ENCODE measurements around the gene PABPC1L. TPM values are rescaled to one million over a fixed set of nuclear protein-coding genes. Genes with fewer than 3 reads are reported as not detected.

PABPC1L gene
- total RNA-seq, 2 experiments from 2014 or later = 22.8 to 27.5 TPM

DNA sequence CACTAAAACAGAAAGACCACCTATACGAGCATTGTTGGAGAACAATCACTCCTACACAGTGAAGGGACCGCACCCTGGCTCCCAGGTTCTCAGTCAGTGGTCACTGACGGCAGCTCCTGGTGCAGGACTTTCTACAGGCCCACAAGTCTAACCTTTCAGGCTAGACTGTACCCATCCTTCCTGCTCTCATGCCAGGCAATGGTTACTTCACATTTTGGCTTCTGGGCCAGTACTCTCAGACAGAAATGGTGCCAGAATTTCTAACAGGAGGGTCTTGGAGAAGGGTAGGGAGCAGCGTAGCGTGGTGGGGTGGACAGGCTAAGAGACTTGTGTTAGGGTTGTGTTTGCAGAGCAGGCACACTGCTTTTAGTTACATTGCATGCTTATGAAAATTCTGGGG lies 38.2 kb downstream of the PABPC1L start:
- Histone ChIP-seq H3K4me1 (ENCODE audit: insufficient read depth, low read length) (no peaks in the 10 kb centered on the region), H3K36me3 (ENCODE audit: insufficient read depth, low read length) (peaks cover 93% of the 10 kb centered on the region), H3K4me3 (ENCODE audit: low read length) (no peak overlapping the region), H3K9me3 (ENCODE audit: control insufficient read depth in 1 of 2, insufficient read depth in 1 of 2, low read length in 2 of 2) (no peaks in the 10 kb centered on the region), H3K27ac (ENCODE audit: low read depth in 1 of 2, low read length in 2 of 2) (no peak overlapping the region), H3K27me3 (ENCODE audit: control insufficient read depth in 1 of 2, insufficient read depth in 2 of 2, low read length in 2 of 2) (no peaks in the 10 kb centered on the region)
- TF ChIP-seq, protein P1, sequence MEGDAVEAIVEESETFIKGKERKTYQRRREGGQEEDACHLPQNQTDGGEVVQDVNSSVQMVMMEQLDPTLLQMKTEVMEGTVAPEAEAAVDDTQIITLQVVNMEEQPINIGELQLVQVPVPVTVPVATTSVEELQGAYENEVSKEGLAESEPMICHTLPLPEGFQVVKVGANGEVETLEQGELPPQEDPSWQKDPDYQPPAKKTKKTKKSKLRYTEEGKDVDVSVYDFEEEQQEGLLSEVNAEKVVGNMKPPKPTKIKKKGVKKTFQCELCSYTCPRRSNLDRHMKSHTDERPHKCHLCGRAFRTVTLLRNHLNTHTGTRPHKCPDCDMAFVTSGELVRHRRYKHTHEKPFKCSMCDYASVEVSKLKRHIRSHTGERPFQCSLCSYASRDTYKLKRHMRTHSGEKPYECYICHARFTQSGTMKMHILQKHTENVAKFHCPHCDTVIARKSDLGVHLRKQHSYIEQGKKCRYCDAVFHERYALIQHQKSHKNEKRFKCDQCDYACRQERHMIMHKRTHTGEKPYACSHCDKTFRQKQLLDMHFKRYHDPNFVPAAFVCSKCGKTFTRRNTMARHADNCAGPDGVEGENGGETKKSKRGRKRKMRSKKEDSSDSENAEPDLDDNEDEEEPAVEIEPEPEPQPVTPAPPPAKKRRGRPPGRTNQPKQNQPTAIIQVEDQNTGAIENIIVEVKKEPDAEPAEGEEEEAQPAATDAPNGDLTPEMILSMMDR (IDR thresholded peaks at IDR 0.05) = no peak
- intact Hi-C loops (cut with DNase I, micrococcal nuclease) = no loop called here
- no peak for DNase-seq
- Mint-ChIP-seq H3K27me3 (no peaks in the 10 kb centered on the region), H3K36me3 (ENCODE audit: low read depth) (peaks cover 97% of the 10 kb centered on the region), H3K27ac (peak overlapping the region; percentile 24), H3K9me3 (no peaks in the 10 kb centered on the region), H3K4me3 (no peak overlapping the region), H3K4me1 (ENCODE audit: low read depth) (peaks cover 10% of the 10 kb centered on the region)
- no peak for ATAC-seq (ENCODE audit: poor library complexity)
- CTCF ChIA-PET = interaction anchor here (1.7 kb wide), 1 partner anchor 50 kb away, joined by 4 read pairs; no protein-coding TSS in a partner anchor
- POLR2A ChIA-PET = interaction anchor here (2.4 kb wide), 1 partner anchor 12 kb away, joined by 8 read pairs; the partner anchor contains the start of gene TOMM34

DNA sequence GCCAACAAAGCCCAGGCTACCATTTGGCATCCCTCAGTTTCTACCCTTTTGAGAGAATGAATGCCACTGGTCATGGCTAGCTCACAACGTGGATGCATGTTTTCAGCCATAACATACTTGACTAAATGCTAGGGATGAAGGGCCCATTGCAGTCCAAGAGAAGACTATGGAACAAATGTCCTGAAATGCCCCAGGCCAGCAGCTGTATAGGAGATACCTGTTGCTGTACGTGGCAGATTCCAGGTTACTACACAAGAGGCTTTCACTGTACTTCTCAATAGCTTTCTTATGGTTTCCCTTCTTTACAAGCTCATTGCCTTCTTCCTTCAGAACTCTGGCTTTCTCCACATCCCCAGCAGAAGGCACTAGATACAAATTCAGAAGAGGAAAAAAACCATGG lies 38.7 kb downstream of the PABPC1L start:
- Histone ChIP-seq H3K27ac (ENCODE audit: low read depth in 1 of 2, low read length in 2 of 2) (no peak overlapping the region), H3K4me3 (ENCODE audit: low read length) (no peak overlapping the region), H3K36me3 (ENCODE audit: insufficient read depth, low read length) (peaks cover 92% of the 10 kb centered on the region), H3K4me1 (ENCODE audit: insufficient read depth, low read length) (no peaks in the 10 kb centered on the region), H3K27me3 (ENCODE audit: control insufficient read depth in 1 of 2, insufficient read depth in 2 of 2, low read length in 2 of 2) (no peaks in the 10 kb centered on the region), H3K9me3 (ENCODE audit: control insufficient read depth in 1 of 2, insufficient read depth in 1 of 2, low read length in 2 of 2) (no peaks in the 10 kb centered on the region)
- ATAC-seq (ENCODE audit: poor library complexity) (no peak), DNase-seq (no peak)
- ChIA-PET CTCF (interaction anchor here (1.4 to 1.7 kb wide), 2 partner anchors 10 to 49 kb away, joined by 3 to 4 read pairs; no protein-coding TSS in a partner anchor), POLR2A (interaction anchor here (2.4 kb wide), 1 partner anchor 12 kb away, joined by 8 read pairs; the partner anchor contains the start of gene TOMM34)
- no peak overlapping the region for H3K4me3 Mint-ChIP-seq
- no peaks in the 10 kb centered on the region for H3K9me3 Mint-ChIP-seq
- TF ChIP-seq, protein P1 (IDR thresholded peaks at IDR 0.05) = no peak
- intact Hi-C loops (cut with DNase I, micrococcal nuclease) = no loop called here
- H3K27me3 Mint-ChIP-seq = no peaks in the 10 kb centered on the region
- H3K4me1 Mint-ChIP-seq (ENCODE audit: low read depth) = peaks cover 14% of the 10 kb centered on the region
- H3K36me3 Mint-ChIP-seq (ENCODE audit: low read depth) = peaks cover 97% of the 10 kb centered on the region
- H3K27ac Mint-ChIP-seq = no peak overlapping the region

DNA sequence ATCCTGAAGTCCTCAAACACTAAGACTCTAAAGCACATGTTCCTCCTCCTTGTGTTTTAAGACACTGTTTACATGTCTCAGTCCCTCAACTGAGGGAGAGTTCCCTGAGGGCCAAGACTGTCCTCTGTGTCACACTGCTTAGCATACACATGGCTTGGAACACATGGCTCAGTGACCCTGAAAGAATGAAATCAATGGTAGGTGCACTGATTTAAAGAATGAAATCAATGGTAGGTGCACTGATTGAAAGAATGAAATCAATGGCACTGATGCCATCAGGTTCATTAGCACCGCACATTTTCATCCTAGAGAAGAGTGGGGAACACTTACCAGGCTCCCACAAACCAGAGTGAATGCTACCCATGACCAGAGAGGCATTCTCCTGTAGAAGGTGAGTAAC lies 40.5 kb downstream of the PABPC1L start:
- H3K36me3 Mint-ChIP-seq (ENCODE audit: low read depth) = peaks cover 98% of the 10 kb centered on the region
- ATAC-seq (ENCODE audit: poor library complexity) (no peak), DNase-seq (no peak)
- intact Hi-C loops (cut with DNase I, micrococcal nuclease) = no loop called here
- Histone ChIP-seq H3K9me3 (ENCODE audit: control insufficient read depth in 1 of 2, insufficient read depth in 1 of 2, low read length in 2 of 2) (no peaks in the 10 kb centered on the region), H3K27me3 (ENCODE audit: control insufficient read depth in 1 of 2, insufficient read depth in 2 of 2, low read length in 2 of 2) (no peaks in the 10 kb centered on the region), H3K27ac (ENCODE audit: low read depth in 1 of 2, low read length in 2 of 2) (no peak overlapping the region), H3K4me1 (ENCODE audit: insufficient read depth, low read length) (no peaks in the 10 kb centered on the region), H3K36me3 (ENCODE audit: insufficient read depth, low read length) (peaks cover 96% of the 10 kb centered on the region), H3K4me3 (ENCODE audit: low read length) (no peak overlapping the region)
- TF ChIP-seq, protein P1 (IDR thresholded peaks at IDR 0.05) = no peak
- no peaks in the 10 kb centered on the region for H3K9me3 Mint-ChIP-seq
- H3K4me3 Mint-ChIP-seq = no peak overlapping the region
- peaks cover 22% of the 10 kb centered on the region for H3K4me1 Mint-ChIP-seq (ENCODE audit: low read depth)
- ChIA-PET CTCF (interaction anchor here (1.4 kb wide), 1 partner anchor 94 kb away, joined by 3 read pairs; no protein-coding TSS in a partner anchor), POLR2A (interaction anchor here (1.8 to 2.4 kb wide), 2 partner anchors 10 to 25 kb away, joined by 3 to 8 read pairs; partner anchors contain the start of gene TOMM34)
- no peaks in the 10 kb centered on the region for H3K27me3 Mint-ChIP-seq
- peak overlapping the region; percentile 37 for H3K27ac Mint-ChIP-seq

All from CD4-positive, alpha-beta T cell (primary cell).